ENCODE measurements around the gene PINK1.

PINK1 gene

GRCh38 chr1:20633190-20634064 lies at the start of gene PINK1:
PINK1 (plus strand) TSS chr1:20633458; CDS start chr1:20633549, 91 bp downstream.
- Histone ChIP-seq H3K27me3 (ENCODE audit: control insufficient read depth in 1 of 2, insufficient read depth in 2 of 2, low read length in 2 of 2) (no peaks in the 10 kb centered on the region), H3K9me3 (ENCODE audit: control insufficient read depth in 2 of 2, low read length in 2 of 2) (no peaks in the 10 kb centered on the region), H3K9ac (ENCODE audit: low read length in 2 of 2) (peak within 1 kb of the TSS; percentile 67 to 72), H3K36me3 (ENCODE audit: control insufficient read depth in 2 of 2, insufficient read depth in 2 of 2, low read length in 2 of 2) (peaks cover 8 to 14% of the 10 kb centered on the region in 2 donors), H3K4me1 (ENCODE audit: control insufficient read depth, insufficient read depth, low read length) (peaks cover 17% of the 10 kb centered on the region), H3K27ac (ENCODE audit: low read length) (peak within 1 kb of the TSS; percentile 80), H3K4me3 (ENCODE audit: low read length in 2 of 2) (peak within 1 kb of the TSS; percentile 73 to 74)

GRCh38 chr1:20584890-20585289 lies 48.4 kb upstream of the PINK1 start:
- Histone ChIP-seq H3K27me3 (ENCODE audit: control insufficient read depth in 1 of 2, insufficient read depth in 2 of 2, low read length in 2 of 2) (peaks cover 15 to 20% of the 10 kb centered on the region in 2 donors), H3K4me3 (ENCODE audit: low read length in 2 of 2) (no peak overlapping the region), H3K4me1 (ENCODE audit: control insufficient read depth, insufficient read depth, low read length) (peaks cover 6% of the 10 kb centered on the region), H3K36me3 (ENCODE audit: control insufficient read depth in 2 of 2, insufficient read depth in 2 of 2, low read length in 2 of 2) (no peaks in the 10 kb centered on the region), H3K9ac (ENCODE audit: low read length in 2 of 2) (no peak overlapping the region), H3K9me3 (ENCODE audit: control insufficient read depth in 2 of 2, low read length in 2 of 2) (no peaks in the 10 kb centered on the region), H3K27ac (ENCODE audit: low read length) (no peak overlapping the region)

GRCh38 chr1:20586953-20587660 lies 46.2 kb upstream of the PINK1 start:
- no peak overlapping the region for H3K27ac ChIP-seq (ENCODE audit: low read length)
- H3K36me3 ChIP-seq (ENCODE audit: control insufficient read depth in 2 of 2, insufficient read depth in 2 of 2, low read length in 2 of 2) = no peaks in the 10 kb centered on the region
- H3K4me1 ChIP-seq (ENCODE audit: control insufficient read depth, insufficient read depth, low read length) = peaks cover 6% of the 10 kb centered on the region
- H3K27me3 ChIP-seq (ENCODE audit: control insufficient read depth in 1 of 2, insufficient read depth in 2 of 2, low read length in 2 of 2) = peaks cover 24 to 30% of the 10 kb centered on the region in 2 donors
- H3K4me3 ChIP-seq (ENCODE audit: low read length in 2 of 2) = no peak overlapping the region
- H3K9ac ChIP-seq (ENCODE audit: low read length in 2 of 2) = no peak overlapping the region
- no peaks in the 10 kb centered on the region for H3K9me3 ChIP-seq (ENCODE audit: control insufficient read depth in 2 of 2, low read length in 2 of 2)

- H3K27me3 ChIP-seq (ENCODE audit: control insufficient read depth in 1 of 2, insufficient read depth in 2 of 2, low read length in 2 of 2) = peaks cover 24 to 31% of the 10 kb centered on the region in 2 donors
- H3K9ac ChIP-seq (ENCODE audit: low read length in 2 of 2) = no peak overlapping the region
- H3K4me1 ChIP-seq (ENCODE audit: control insufficient read depth, insufficient read depth, low read length) = peaks cover 6% of the 10 kb centered on the region
- H3K9me3 ChIP-seq (ENCODE audit: control insufficient read depth in 2 of 2, low read length in 2 of 2) = no peaks in the 10 kb centered on the region
- H3K27ac ChIP-seq (ENCODE audit: low read length) = no peak overlapping the region
- no peaks in the 10 kb centered on the region for H3K36me3 ChIP-seq (ENCODE audit: control insufficient read depth in 2 of 2, insufficient read depth in 2 of 2, low read length in 2 of 2)
- no peak overlapping the region for H3K4me3 ChIP-seq (ENCODE audit: low read length in 2 of 2)
Observed at GRCh38 chr1:20587661-20588053, 45.6 kb upstream of the PINK1 start.

GRCh38 chr1:20588634-20589225 lies 44.5 kb upstream of the PINK1 start, which contains the start of gene CDA:
CDA (plus strand) TSS chr1:20589097; CDS start chr1:20589130, 33 bp downstream.
- H3K4me1 ChIP-seq (ENCODE audit: control insufficient read depth, insufficient read depth, low read length) = peaks cover 6% of the 10 kb centered on the region
- H3K27me3 ChIP-seq (ENCODE audit: control insufficient read depth in 1 of 2, insufficient read depth in 2 of 2, low read length in 2 of 2) = peaks cover 29 to 31% of the 10 kb centered on the region in 2 donors
- H3K4me3 ChIP-seq (ENCODE audit: low read length in 2 of 2) = peak within 1 kb of the TSS in 1 of 2 donors; percentile 49
- H3K36me3 ChIP-seq (ENCODE audit: control insufficient read depth in 2 of 2, insufficient read depth in 2 of 2, low read length in 2 of 2) = no peaks in the 10 kb centered on the region
- H3K27ac ChIP-seq (ENCODE audit: low read length) = no peak within 1 kb of the TSS
- H3K9me3 ChIP-seq (ENCODE audit: control insufficient read depth in 2 of 2, low read length in 2 of 2) = no peaks in the 10 kb centered on the region
- H3K9ac ChIP-seq (ENCODE audit: low read length in 2 of 2) = peak within 1 kb of the TSS in 1 of 2 donors; percentile 21

GRCh38 chr1:20589331-20590278 lies 43.7 kb upstream of the PINK1 start:
- H3K4me1 ChIP-seq (ENCODE audit: control insufficient read depth, insufficient read depth, low read length) = peaks cover 6% of the 10 kb centered on the region
- H3K4me3 ChIP-seq (ENCODE audit: low read length in 2 of 2) = peak overlapping the region in 1 of 2 donors; percentile 49
- H3K9ac ChIP-seq (ENCODE audit: low read length in 2 of 2) = peak overlapping the region in 1 of 2 donors; percentile 21
- peaks cover 31 to 32% of the 10 kb centered on the region in 2 donors for H3K27me3 ChIP-seq (ENCODE audit: control insufficient read depth in 1 of 2, insufficient read depth in 2 of 2, low read length in 2 of 2)
- H3K27ac ChIP-seq (ENCODE audit: low read length) = no peak overlapping the region
- no peaks in the 10 kb centered on the region for H3K36me3 ChIP-seq (ENCODE audit: control insufficient read depth in 2 of 2, insufficient read depth in 2 of 2, low read length in 2 of 2)
- H3K9me3 ChIP-seq (ENCODE audit: control insufficient read depth in 2 of 2, low read length in 2 of 2) = no peaks in the 10 kb centered on the region

GRCh38 chr1:20590306-20590777 lies 42.9 kb upstream of the PINK1 start:
- Histone ChIP-seq H3K9ac (ENCODE audit: low read length in 2 of 2) (no peak overlapping the region), H3K27me3 (ENCODE audit: control insufficient read depth in 1 of 2, insufficient read depth in 2 of 2, low read length in 2 of 2) (peaks cover 31 to 32% of the 10 kb centered on the region in 2 donors), H3K36me3 (ENCODE audit: control insufficient read depth in 2 of 2, insufficient read depth in 2 of 2, low read length in 2 of 2) (no peaks in the 10 kb centered on the region), H3K9me3 (ENCODE audit: control insufficient read depth in 2 of 2, low read length in 2 of 2) (no peaks in the 10 kb centered on the region), H3K4me3 (ENCODE audit: low read length in 2 of 2) (peak overlapping the region in 1 of 2 donors; percentile 15), H3K27ac (ENCODE audit: low read length) (no peak overlapping the region), H3K4me1 (ENCODE audit: control insufficient read depth, insufficient read depth, low read length) (peaks cover 6% of the 10 kb centered on the region)

GRCh38 chr1:20593756-20594155 lies 39.5 kb upstream of the PINK1 start:
- H3K27ac ChIP-seq (ENCODE audit: low read length) = no peak overlapping the region
- H3K4me3 ChIP-seq (ENCODE audit: low read length in 2 of 2) = no peak overlapping the region
- H3K27me3 ChIP-seq (ENCODE audit: control insufficient read depth in 1 of 2, insufficient read depth in 2 of 2, low read length in 2 of 2) = peaks cover 20 to 23% of the 10 kb centered on the region in 2 donors
- H3K4me1 ChIP-seq (ENCODE audit: control insufficient read depth, insufficient read depth, low read length) = peaks cover 5% of the 10 kb centered on the region
- H3K36me3 ChIP-seq (ENCODE audit: control insufficient read depth in 2 of 2, insufficient read depth in 2 of 2, low read length in 2 of 2) = no peaks in the 10 kb centered on the region
- no peak overlapping the region for H3K9ac ChIP-seq (ENCODE audit: low read length in 2 of 2)
- H3K9me3 ChIP-seq (ENCODE audit: control insufficient read depth in 2 of 2, low read length in 2 of 2) = no peaks in the 10 kb centered on the region

GRCh38 chr1:20594746-20595145 lies 38.5 kb upstream of the PINK1 start:
- H3K27ac ChIP-seq (ENCODE audit: low read length) = no peak overlapping the region
- no peak overlapping the region for H3K9ac ChIP-seq (ENCODE audit: low read length in 2 of 2)
- peaks cover 13 to 17% of the 10 kb centered on the region in 2 donors for H3K27me3 ChIP-seq (ENCODE audit: control insufficient read depth in 1 of 2, insufficient read depth in 2 of 2, low read length in 2 of 2)
- no peak overlapping the region for H3K4me3 ChIP-seq (ENCODE audit: low read length in 2 of 2)
- no peaks in the 10 kb centered on the region for H3K9me3 ChIP-seq (ENCODE audit: control insufficient read depth in 2 of 2, low read length in 2 of 2)
- no peaks in the 10 kb centered on the region for H3K36me3 ChIP-seq (ENCODE audit: control insufficient read depth in 2 of 2, insufficient read depth in 2 of 2, low read length in 2 of 2)
- H3K4me1 ChIP-seq (ENCODE audit: control insufficient read depth, insufficient read depth, low read length) = no peaks in the 10 kb centered on the region
